ENCODE data around the gene TM7SF3.
"Not testable (repeated sequence)": the region's sequence is repeated elsewhere in the genome, so short reads cannot be mapped to it uniquely, and the experiment has no call there.

TM7SF3 gene

GRCh38 chr12:26978801-26979200 is 35.4 kb downstream of the TM7SF3 start:
- DNase-seq (ENCODE audit: low read depth, low spot score), result no peak

GRCh38 chr12:26976687-26977086 is 37.5 kb downstream of the TM7SF3 start:
- no peak for DNase-seq (ENCODE audit: low read depth, low spot score)

GRCh38 chr12:26971963-26972362 is 42.2 kb downstream of the TM7SF3 start:
- DNase-seq (ENCODE audit: low read depth, low spot score), result peak; percentile 33

- no peak for DNase-seq (ENCODE audit: low read depth, low spot score)
Measured at GRCh38 chr12:26970136-26970535, 44.0 kb downstream of the TM7SF3 start.

GRCh38 chr12:26966842-26967241 is 47.3 kb downstream of the TM7SF3 start:
- DNase-seq (ENCODE audit: low read depth, low spot score), result no peak

- DNase-seq (ENCODE audit: low read depth, low spot score), result no peak
Measured at GRCh38 chr12:26963413-26963812, 50.8 kb downstream of the TM7SF3 start.

- DNase-seq (ENCODE audit: low read depth, low spot score), result no peak
Measured at GRCh38 chr12:26961803-26962202, 52.4 kb downstream of the TM7SF3 start.

- DNase-seq (ENCODE audit: low read depth, low spot score), result not testable (repeated sequence)
Measured at GRCh38 chr12:26961391-26961790, 52.8 kb downstream of the TM7SF3 start.

- DNase-seq (ENCODE audit: low read depth, low spot score), result no peak
Measured at GRCh38 chr12:26954027-26954426, 60.2 kb downstream of the TM7SF3 start.

- no peak for DNase-seq (ENCODE audit: low read depth, low spot score)
Measured at GRCh38 chr12:26953447-26953846, 60.7 kb downstream of the TM7SF3 start.

GRCh38 chr12:26948309-26948708 is 65.9 kb downstream of the TM7SF3 start:
- DNase-seq (ENCODE audit: low read depth, low spot score), result no peak

- DNase-seq (ENCODE audit: low read depth, low spot score), result no peak
Measured at GRCh38 chr12:26941215-26941594, 73.0 kb downstream of the TM7SF3 start.

GRCh38 chr12:26940516-26941214 is 73.5 kb downstream of the TM7SF3 start:
- no peak for DNase-seq (ENCODE audit: low read depth, low spot score)

GRCh38 chr12:26939953-26940352 is 74.2 kb downstream of the TM7SF3 start:
- DNase-seq (ENCODE audit: low read depth, low spot score), result no peak

- no peak for DNase-seq (ENCODE audit: low read depth, low spot score)
Measured at GRCh38 chr12:26939192-26939832, 74.9 kb downstream of the TM7SF3 start.

GRCh38 chr12:26938701-26939062 is 75.5 kb downstream of the TM7SF3 start:
- no peak for DNase-seq (ENCODE audit: low read depth, low spot score)

GRCh38 chr12:26937863-26938700 is 76.1 kb downstream of the TM7SF3 start, which contains the start of the genes FGFR1OP2 and INTS13:
TSS of gene FGFR1OP2 (plus strand) at chr12:26938470. CDS start at chr12:26954159, 15,689 bp downstream.
TSS of gene INTS13 (minus strand) at chr12:26937981. CDS start at chr12:26936803, 1,178 bp downstream.
- peak; percentile 94 for DNase-seq (ENCODE audit: low read depth, low spot score)

GRCh38 chr12:26937443-26937862 is 76.7 kb downstream of the TM7SF3 start:
- DNase-seq (ENCODE audit: low read depth, low spot score), result no peak

GRCh38 chr12:26936559-26937442 is 77.4 kb downstream of the TM7SF3 start:
- no peak for DNase-seq (ENCODE audit: low read depth, low spot score)

- DNase-seq (ENCODE audit: low read depth, low spot score), result no peak
Measured at GRCh38 chr12:26935636-26936378, 78.4 kb downstream of the TM7SF3 start.

- no peak for DNase-seq (ENCODE audit: low read depth, low spot score)
Measured at GRCh38 chr12:26929590-26929989, 84.6 kb downstream of the TM7SF3 start.

Measured in activated naive CD8-positive, alpha-beta T cell treated with anti-CD3 and anti-CD28 coated beads, Interleukin-2, amount 50 U/mL, for 16 hours (primary cell).